ENCODE data around the gene UBE2D4.

UBE2D4 gene

GRCh38 chr7:43931346-43931745 is 5.1 kb downstream of the UBE2D4 start:
- no peaks in the 10 kb centered on the region for H3K79me2 ChIP-seq (ENCODE audit: insufficient read depth, low read depth)
- H3K4me2 ChIP-seq, result no peak overlapping the region
- H3K9ac ChIP-seq, result no peak overlapping the region
- no peak for TF ChIP-seq CTCF (conservative IDR thresholded peaks at IDR 0.05; ENCODE audit: low read depth, low read length)
- H3K27me3 ChIP-seq (ENCODE audit: insufficient read depth, low read depth), result no peaks in the 10 kb centered on the region
- H2AFZ ChIP-seq (ENCODE audit: low read depth), result no peak overlapping the region
- H3K4me1 ChIP-seq (ENCODE audit: low read depth, poor library complexity, severe bottlenecking), result no peaks in the 10 kb centered on the region
- H3K27ac ChIP-seq, result no peak overlapping the region
- H3K36me3 ChIP-seq (ENCODE audit: insufficient read depth), result no peaks in the 10 kb centered on the region
- H4K20me1 ChIP-seq (ENCODE audit: insufficient read depth), result no peaks in the 10 kb centered on the region
- no peak overlapping the region for H3K4me3 ChIP-seq (IDR thresholded peaks at IDR 0.05; ENCODE audit: insufficient read depth, low read depth, low read length)

DNA sequence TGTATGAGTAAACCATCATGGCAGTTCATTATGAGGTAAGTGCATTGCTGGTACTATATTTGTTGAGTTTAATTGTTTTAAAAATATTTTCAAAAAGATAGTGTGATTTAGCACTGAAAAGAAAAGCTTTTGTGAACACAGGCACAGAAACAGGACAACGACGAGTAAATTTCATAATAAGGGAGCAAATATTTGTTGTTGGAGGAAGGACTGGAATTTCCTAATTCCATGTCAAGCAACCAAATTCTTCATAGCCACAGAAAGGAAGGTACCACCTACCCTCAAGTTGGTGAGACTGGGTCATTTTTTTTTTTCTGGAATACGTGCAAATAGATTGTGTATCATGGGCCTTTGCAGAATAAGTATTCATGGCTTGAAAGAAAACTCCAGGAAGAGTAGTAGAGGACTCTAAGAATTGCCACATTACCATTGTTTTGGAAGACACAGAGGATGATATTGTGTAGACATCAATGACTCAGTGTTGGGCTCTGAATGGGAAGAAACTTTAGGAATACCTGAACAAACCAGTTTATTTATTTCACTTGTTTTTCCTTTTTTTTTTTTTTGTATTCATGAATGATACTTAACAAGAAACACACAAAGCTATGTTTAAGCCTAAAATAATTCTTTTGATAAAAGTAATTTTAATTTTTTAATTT is 7.8 kb downstream of the UBE2D4 start:
- no peaks in the 10 kb centered on the region for H3K27me3 ChIP-seq (ENCODE audit: insufficient read depth, low read depth)
- no peak for TF ChIP-seq CTCF (conservative IDR thresholded peaks at IDR 0.05; ENCODE audit: low read depth, low read length)
- no peaks in the 10 kb centered on the region for H3K36me3 ChIP-seq (ENCODE audit: insufficient read depth)
- H3K4me3 ChIP-seq (IDR thresholded peaks at IDR 0.05; ENCODE audit: insufficient read depth, low read depth, low read length), result no peak overlapping the region
- no peaks in the 10 kb centered on the region for H4K20me1 ChIP-seq (ENCODE audit: insufficient read depth)
- H3K79me2 ChIP-seq (ENCODE audit: insufficient read depth, low read depth), result no peaks in the 10 kb centered on the region
- no peak overlapping the region for H3K9ac ChIP-seq
- no peak overlapping the region for H3K4me2 ChIP-seq
- no peak overlapping the region for H2AFZ ChIP-seq (ENCODE audit: low read depth)
- no peak overlapping the region for H3K27ac ChIP-seq
- no peaks in the 10 kb centered on the region for H3K4me1 ChIP-seq (ENCODE audit: low read depth, poor library complexity, severe bottlenecking)

DNA sequence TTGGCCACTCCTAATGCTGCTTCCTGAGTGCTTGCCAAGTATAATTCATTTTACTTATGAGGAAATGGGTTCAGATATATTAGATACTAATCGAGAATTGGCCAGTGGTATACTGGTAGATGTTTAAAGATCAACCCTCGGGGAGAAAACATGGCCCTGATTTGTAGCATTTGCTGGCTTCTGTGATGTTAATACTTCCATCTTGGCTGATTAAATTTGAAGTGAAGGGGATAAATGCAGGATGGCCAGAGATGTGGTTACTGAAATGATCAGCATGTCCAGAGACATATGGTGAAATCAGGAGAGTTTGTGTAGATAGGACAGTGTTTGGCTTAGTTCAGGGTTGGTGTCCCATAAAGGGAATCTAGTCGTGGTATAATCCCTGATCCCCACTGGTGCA is 11.2 kb downstream of the UBE2D4 start:
- Histone ChIP-seq H3K9ac (no peak overlapping the region), H3K4me3 (IDR thresholded peaks at IDR 0.05; ENCODE audit: insufficient read depth, low read depth, low read length) (no peak overlapping the region), H3K36me3 (ENCODE audit: insufficient read depth) (no peaks in the 10 kb centered on the region), H2AFZ (ENCODE audit: low read depth) (no peak overlapping the region), H3K27me3 (ENCODE audit: insufficient read depth, low read depth) (no peaks in the 10 kb centered on the region), H3K27ac (no peak overlapping the region), H3K79me2 (ENCODE audit: insufficient read depth, low read depth) (no peaks in the 10 kb centered on the region), H3K4me1 (ENCODE audit: low read depth, poor library complexity, severe bottlenecking) (no peaks in the 10 kb centered on the region), H3K4me2 (no peak overlapping the region), H4K20me1 (ENCODE audit: insufficient read depth) (no peaks in the 10 kb centered on the region)
- no peak for TF ChIP-seq CTCF (conservative IDR thresholded peaks at IDR 0.05; ENCODE audit: low read depth, low read length)

GRCh38 chr7:43938892-43939482 is 12.8 kb downstream of the UBE2D4 start:
- Histone ChIP-seq H3K79me2 (ENCODE audit: insufficient read depth, low read depth) (no peaks in the 10 kb centered on the region), H4K20me1 (ENCODE audit: insufficient read depth) (no peaks in the 10 kb centered on the region), H3K4me2 (no peak overlapping the region), H3K4me3 (IDR thresholded peaks at IDR 0.05; ENCODE audit: insufficient read depth, low read depth, low read length) (no peak overlapping the region), H3K27me3 (ENCODE audit: insufficient read depth, low read depth) (no peaks in the 10 kb centered on the region), H2AFZ (ENCODE audit: low read depth) (no peak overlapping the region), H3K36me3 (ENCODE audit: insufficient read depth) (no peaks in the 10 kb centered on the region), H3K4me1 (ENCODE audit: low read depth, poor library complexity, severe bottlenecking) (no peaks in the 10 kb centered on the region), H3K27ac (no peak overlapping the region), H3K9ac (no peak overlapping the region)
- TF ChIP-seq CTCF (conservative IDR thresholded peaks at IDR 0.05; ENCODE audit: low read depth, low read length), result no peak
